ENCODE results near the gene JAKMIP2.

DNA sequence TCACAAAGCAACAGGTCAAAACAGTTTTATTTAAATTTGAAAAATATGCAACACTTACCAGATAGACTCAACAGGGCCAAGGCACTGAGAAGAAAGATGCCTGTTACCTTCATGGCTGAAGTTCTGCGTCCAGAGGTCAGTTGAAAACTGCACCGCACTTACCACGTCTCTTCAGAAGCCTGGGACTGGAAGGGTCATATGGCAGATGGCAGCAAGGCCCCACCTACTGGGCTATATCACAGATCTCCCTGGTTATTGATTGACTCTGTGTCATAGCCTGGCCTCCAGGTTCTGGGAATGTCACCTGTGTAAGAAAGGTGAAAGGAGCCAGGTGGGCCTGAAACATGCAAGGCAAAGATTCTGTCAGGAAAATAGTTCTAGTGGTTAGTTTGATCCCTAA lies 48.9 kb upstream of the JAKMIP2 start, which contains the start of gene SPINK1:
- TF ChIP-seq, protein P1, sequence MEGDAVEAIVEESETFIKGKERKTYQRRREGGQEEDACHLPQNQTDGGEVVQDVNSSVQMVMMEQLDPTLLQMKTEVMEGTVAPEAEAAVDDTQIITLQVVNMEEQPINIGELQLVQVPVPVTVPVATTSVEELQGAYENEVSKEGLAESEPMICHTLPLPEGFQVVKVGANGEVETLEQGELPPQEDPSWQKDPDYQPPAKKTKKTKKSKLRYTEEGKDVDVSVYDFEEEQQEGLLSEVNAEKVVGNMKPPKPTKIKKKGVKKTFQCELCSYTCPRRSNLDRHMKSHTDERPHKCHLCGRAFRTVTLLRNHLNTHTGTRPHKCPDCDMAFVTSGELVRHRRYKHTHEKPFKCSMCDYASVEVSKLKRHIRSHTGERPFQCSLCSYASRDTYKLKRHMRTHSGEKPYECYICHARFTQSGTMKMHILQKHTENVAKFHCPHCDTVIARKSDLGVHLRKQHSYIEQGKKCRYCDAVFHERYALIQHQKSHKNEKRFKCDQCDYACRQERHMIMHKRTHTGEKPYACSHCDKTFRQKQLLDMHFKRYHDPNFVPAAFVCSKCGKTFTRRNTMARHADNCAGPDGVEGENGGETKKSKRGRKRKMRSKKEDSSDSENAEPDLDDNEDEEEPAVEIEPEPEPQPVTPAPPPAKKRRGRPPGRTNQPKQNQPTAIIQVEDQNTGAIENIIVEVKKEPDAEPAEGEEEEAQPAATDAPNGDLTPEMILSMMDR (IDR thresholded peaks at IDR 0.05), result no peak
- TF ChIP-seq, protein P2, sequence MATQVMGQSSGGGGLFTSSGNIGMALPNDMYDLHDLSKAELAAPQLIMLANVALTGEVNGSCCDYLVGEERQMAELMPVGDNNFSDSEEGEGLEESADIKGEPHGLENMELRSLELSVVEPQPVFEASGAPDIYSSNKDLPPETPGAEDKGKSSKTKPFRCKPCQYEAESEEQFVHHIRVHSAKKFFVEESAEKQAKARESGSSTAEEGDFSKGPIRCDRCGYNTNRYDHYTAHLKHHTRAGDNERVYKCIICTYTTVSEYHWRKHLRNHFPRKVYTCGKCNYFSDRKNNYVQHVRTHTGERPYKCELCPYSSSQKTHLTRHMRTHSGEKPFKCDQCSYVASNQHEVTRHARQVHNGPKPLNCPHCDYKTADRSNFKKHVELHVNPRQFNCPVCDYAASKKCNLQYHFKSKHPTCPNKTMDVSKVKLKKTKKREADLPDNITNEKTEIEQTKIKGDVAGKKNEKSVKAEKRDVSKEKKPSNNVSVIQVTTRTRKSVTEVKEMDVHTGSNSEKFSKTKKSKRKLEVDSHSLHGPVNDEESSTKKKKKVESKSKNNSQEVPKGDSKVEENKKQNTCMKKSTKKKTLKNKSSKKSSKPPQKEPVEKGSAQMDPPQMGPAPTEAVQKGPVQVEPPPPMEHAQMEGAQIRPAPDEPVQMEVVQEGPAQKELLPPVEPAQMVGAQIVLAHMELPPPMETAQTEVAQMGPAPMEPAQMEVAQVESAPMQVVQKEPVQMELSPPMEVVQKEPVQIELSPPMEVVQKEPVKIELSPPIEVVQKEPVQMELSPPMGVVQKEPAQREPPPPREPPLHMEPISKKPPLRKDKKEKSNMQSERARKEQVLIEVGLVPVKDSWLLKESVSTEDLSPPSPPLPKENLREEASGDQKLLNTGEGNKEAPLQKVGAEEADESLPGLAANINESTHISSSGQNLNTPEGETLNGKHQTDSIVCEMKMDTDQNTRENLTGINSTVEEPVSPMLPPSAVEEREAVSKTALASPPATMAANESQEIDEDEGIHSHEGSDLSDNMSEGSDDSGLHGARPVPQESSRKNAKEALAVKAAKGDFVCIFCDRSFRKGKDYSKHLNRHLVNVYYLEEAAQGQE (IDR thresholded peaks at IDR 0.05; ENCODE audit: insufficient read depth in 1 of 2, low read depth in 2 of 2, low read length in 1 of 2), result no peak

All from Panc1 (cell line).